HepG2 (cell line): ENCODE results near the gene CENPE. TPM values are rescaled to one million over a fixed set of nuclear protein-coding genes. Genes with fewer than 3 reads are reported as not detected.

ENCODE experiments used
- ATAC-seq: fragments of 200-7000 bp; cut with Tn5 transposase; 3 replicates; pipeline ENCODE4 v1.9.1; 2020; ENCODE audit warnings: mild to moderate bottlenecking, moderate library complexity
- BruUV-seq: library from RNA; stranded (reverse); fragments of 400-500 nt; replicated peaks from 2 replicates; lab custom pipeline; 2021; lab: Mats Ljungman, UMichigan
- CTCF ChIA-PET: fragments of 300-600 bp; formaldehyde crosslinking; extraction: SDS; loops from one replicate; lab custom pipeline; 2021; ENCODE audit warnings: low total read pairs, inconsistent platforms, low intra/inter-chr PET ratio; lab: Yijun Ruan, JAX
- POLR2A ChIA-PET: fragments of 350-600 bp; sonication (Branson Sonifier 250); formaldehyde crosslinking; loops from one replicate; lab custom pipeline; 2020; ENCODE audit warnings: antibody characterized with exemption, inconsistent platforms; lab: Yijun Ruan, JAX
- DNase-seq: peaks from one replicate; pipeline ENCODE4 v3.0.0-alpha.2; 2015; ENCODE audit warnings: low spot score
- FAIRE-seq: peaks from 3 replicates; lab custom pipeline; 2011; peaks lifted over from hg19 to GRCh38; lab: Jason Lieb, UNC
- H2AFZ ChIP-seq: one replicate; pipeline ENCODE4 v1.6.1; 2011; ENCODE audit warnings: low read length, inconsistent platforms
- H3K27ac ChIP-seq: fragments of 300-600 bp; 3 replicates; pipeline ENCODE4 v1.8.0; 2011; ENCODE audit warnings: mixed run types, mild to moderate bottlenecking, mixed read lengths, low read length, inconsistent platforms; ENCODE audit not compliant: insufficient read depth; ENCODE audit errors: extremely low read length
- H3K27me3 ChIP-seq, 2 experiments: fragments of 200-600 bp in 1 of 2; 2 replicates in 1 of 2; 3 replicates in 1 of 2; pipeline versions ENCODE4 v1.6.0 to v1.8.0; 2011; ENCODE audit warnings: low read length in 2 of 2, mild to moderate bottlenecking in 2 of 2, moderate library complexity in 2 of 2, inconsistent platforms in 1 of 2; ENCODE audit not compliant: insufficient read depth in 2 of 2, control insufficient read depth in 1 of 2
- H3K36me3 ChIP-seq, 2 experiments: fragments of 200-600 bp in 1 of 2; replicated peaks in 1 of 2; 2 replicates in 1 of 2; 3 replicates in 1 of 2; pipeline versions ENCODE4 v1.5.1 to v1.8.0; 2011; ENCODE audit warnings: low read length in 2 of 2, inconsistent platforms in 1 of 2; ENCODE audit not compliant: insufficient read depth in 2 of 2, control insufficient read depth in 1 of 2
- H3K4me1 ChIP-seq: 2 replicates; pipeline ENCODE4 v1.5.1; 2012; ENCODE audit warnings: low read length, inconsistent platforms; ENCODE audit not compliant: insufficient read depth
- H3K4me2 ChIP-seq: 2 replicates; pipeline ENCODE4 v1.6.0; 2011; ENCODE audit warnings: low read depth, low read length, inconsistent platforms
- H3K4me3 ChIP-seq, 3 experiments: fragments of 200-600 bp in 1 of 3; sonication (generic), shearing (Covaris generic) in 1 of 3; replicated peaks in 1 of 3; 2 replicates each; pipeline ENCODE4 v1.5.1; 2011 to 2016; ENCODE audit warnings: low read length in 3 of 3, inconsistent platforms in 2 of 3, low read depth in 2 of 3, mild to moderate bottlenecking in 2 of 3, control low read depth in 1 of 3, mixed read lengths in 1 of 3; ENCODE audit not compliant: insufficient read depth in 1 of 3
- H3K79me2 ChIP-seq: one replicate; pipeline ENCODE4 v1.6.1; 2011; ENCODE audit warnings: low read length, inconsistent platforms; ENCODE audit not compliant: insufficient read depth
- H3K9ac ChIP-seq: 2 replicates; pipeline ENCODE4 v1.6.0; 2011; ENCODE audit warnings: mild to moderate bottlenecking, low read depth, low read length, inconsistent platforms; ENCODE audit not compliant: insufficient read depth
- H3K9me3 ChIP-seq: 2 replicates; pipeline ENCODE4 v1.5.1; 2012; ENCODE audit warnings: mild to moderate bottlenecking, low read length
- H4K20me1 ChIP-seq: 2 replicates; pipeline ENCODE4 v1.6.0; 2011; ENCODE audit warnings: inconsistent platforms, mild to moderate bottlenecking, low read length, moderate library complexity; ENCODE audit not compliant: insufficient read depth
- FOXP1 ChIP-seq, 2 experiments: fragments of 450-650 bp in 1 of 2; IDR thresholded peaks; 2 replicates each; pipeline ENCODE4 v1.6.1; 2017 to 2018; ENCODE audit warnings: antibody characterized with exemption in 1 of 2
- IRF1 ChIP-seq: sonication (generic); formaldehyde crosslinking; IDR thresholded peaks from 2 replicates; pipeline ENCODE4 v1.4.0; 2020; ENCODE audit warnings: low read depth, mild to moderate bottlenecking, missing genetic modification reagents
- MED8 ChIP-seq: sonication (generic); formaldehyde crosslinking; IDR thresholded peaks from 2 replicates; pipeline ENCODE4 v1.8.1; 2023; ENCODE audit warnings: mild to moderate bottlenecking, missing genetic modification reagents; ENCODE audit not compliant: insufficient replicate concordance
- NFKB2 ChIP-seq: sonication (generic); formaldehyde crosslinking; IDR thresholded peaks from 2 replicates; pipeline ENCODE4 v1.4.0; 2020; ENCODE audit warnings: missing genetic modification reagents, borderline replicate concordance
- SMARCC2 ChIP-seq: fragments of 450-650 bp; IDR thresholded peaks from 2 replicates; pipeline ENCODE4 v1.6.1; 2017; ENCODE audit warnings: antibody characterized with exemption, mild to moderate bottlenecking
- SRF ChIP-seq: IDR thresholded peaks from 2 replicates; pipeline ENCODE4 v1.6.1; 2011; ENCODE audit warnings: mild to moderate bottlenecking, low read depth, low read length, moderate library complexity
- ZBTB10 ChIP-seq: sonication (generic); formaldehyde crosslinking; IDR thresholded peaks from 2 replicates; pipeline ENCODE4 v1.4.0; 2020; ENCODE audit warnings: missing genetic modification reagents, borderline replicate concordance
- ZBTB34 ChIP-seq: sonication (generic); formaldehyde crosslinking; IDR thresholded peaks from 2 replicates; pipeline ENCODE4 v1.8.0; 2022; ENCODE audit warnings: mild to moderate bottlenecking, missing genetic modification reagents
- ZBTB8A ChIP-seq: sonication (generic); formaldehyde crosslinking; IDR thresholded peaks from 2 replicates; pipeline ENCODE4 v1.4.0; 2020; ENCODE audit warnings: mild to moderate bottlenecking, low read depth, missing genetic modification reagents, borderline replicate concordance
- ZMYM2 ChIP-seq: sonication (generic); formaldehyde crosslinking; IDR thresholded peaks from 2 replicates; pipeline ENCODE4 v1.8.0; 2022; ENCODE audit warnings: mild to moderate bottlenecking, missing genetic modification reagents
- ZNF18 ChIP-seq: sonication (generic); formaldehyde crosslinking; IDR thresholded peaks from 2 replicates; pipeline ENCODE4 v1.8.0; 2022; ENCODE audit warnings: mild to moderate bottlenecking, missing genetic modification reagents; ENCODE audit not compliant: insufficient replicate concordance
- ZNF224 ChIP-seq: sonication (generic); formaldehyde crosslinking; IDR thresholded peaks from 2 replicates; pipeline ENCODE4 v1.5.0; 2020; ENCODE audit warnings: mild to moderate bottlenecking, missing genetic modification reagents
- ZNF292 ChIP-seq: sonication (generic); formaldehyde crosslinking; IDR thresholded peaks from 2 replicates; pipeline ENCODE4 v1.8.1; 2022; ENCODE audit warnings: mild to moderate bottlenecking, low read depth, missing genetic modification reagents, borderline replicate concordance
- ZNF672 ChIP-seq: sonication (generic); formaldehyde crosslinking; IDR thresholded peaks from 2 replicates; pipeline ENCODE4 v1.8.1; 2022; ENCODE audit warnings: missing genetic modification reagents
- WGBS: methylation state at CpG from one replicate; pipeline ENCODE4 v1.1.6; 2017; ENCODE audit warnings: low lambda C conversion rate; 5-methylcytosine and 5-hydroxymethylcytosine counted together
- in situ Hi-C: cut with HindIII; loops from 2 replicates; pipeline ENCODE4 v1.10.0; 2017; ENCODE audit warnings: low pct_unique_long_range_greater_than_20kb; ENCODE audit not compliant: extremely low pct_ligation_motif_present
- intact Hi-C: fragments of 100-400 bp; cut with micrococcal nuclease; formaldehyde crosslinking; loops from one replicate; pipeline ENCODE4 v1.10.0; 2022; ENCODE audit not compliant: unreplicated experiment
- polyA plus RNA-seq, 8 experiments: library from polyadenylated mRNA; depleted of rRNA in 3 of 8; stranded (reverse) in 7 of 8; unstranded in 1 of 8; fragments of >200 nt; fragmentation: Illumina TruSeq in 4 of 8; extraction: Trizol in 4 of 8; gene quantifications; 2 replicates each; pipeline versions ENCODE4 v1.2.1 to v1.2.3, GENCODE V29; 2011 to 2016; ENCODE audit warnings: low read depth in 4 of 8, missing spikeins in 1 of 8, mixed read lengths in 1 of 8; ENCODE audit not compliant: insufficient read depth in 1 of 8
- total RNA-seq, 5 experiments: library from RNA; depleted of rRNA; stranded (reverse); fragments of >200 nt; fragmentation: Illumina TruSeq; extraction: Trizol; gene quantifications; 2 replicates each; pipeline ENCODE4 v1.2.3, GENCODE V29; 2016; ENCODE audit warnings: low read depth in 1 of 5
- TF ChIP-seq, protein P1 (sequence below): sonication (generic); formaldehyde crosslinking; IDR thresholded peaks from 2 replicates; pipeline ENCODE4 v1.8.0; 2022; ENCODE audit warnings: mild to moderate bottlenecking, missing genetic modification reagents, borderline replicate concordance

The CENPE gene
- total and polyA plus RNA-seq, 2 of the 13 experiments (the other 11 are each of a cell fraction or from before 2014, with no cell fraction given), result 2.1 to 19.8 TPM

GRCh38 chr4:103136671-103137445 lies 61.3 kb downstream of the CENPE start:
- in situ Hi-C loops (no loop called here), intact Hi-C loops (no loop called here)
- Histone ChIP-seq H3K9me3 (no peaks in the 10 kb centered on the region), H3K4me2 (no peak overlapping the region), H3K27me3 (no peaks in the 10 kb centered on the region), H3K4me3 (no peak overlapping the region), H3K4me1 (no peaks in the 10 kb centered on the region), H3K9ac (no peak overlapping the region), H3K27ac (no peak overlapping the region), H2AFZ (no peak overlapping the region), H3K79me2 (no peaks in the 10 kb centered on the region), H4K20me1 (no peaks in the 10 kb centered on the region), H3K36me3 (peaks cover 2 to 30% of the 10 kb centered on the region in 2 experiments; a peak in 4 of 5 replicates)
- BruUV-seq, result no TSS peak
- 32% methylated on average over 1 of the region's 1 CpG for WGBS
- FAIRE-seq (no peak), DNase-seq (no peak), ATAC-seq (no peak)
- POLR2A ChIA-PET, result no interaction called here
- CTCF ChIA-PET, result no interaction called here
- TF ChIP-seq IRF1, result no peak
- no peak for TF ChIP-seq ZNF18
- no peak for TF ChIP-seq ZBTB8A
- TF ChIP-seq SMARCC2, result no peak
- TF ChIP-seq FOXP1 (IDR thresholded peaks at IDR 0.05), result no peak
- TF ChIP-seq FOXP1 (CRISPR knock-in tag; IDR thresholded peaks at IDR 0.05), result no peak
- no peak for TF ChIP-seq SRF
- TF ChIP-seq ZNF224 (CRISPR knock-in tag), result no peak
- TF ChIP-seq MED8 (CRISPR knock-in tag), result no peak
- TF ChIP-seq, protein P1, sequence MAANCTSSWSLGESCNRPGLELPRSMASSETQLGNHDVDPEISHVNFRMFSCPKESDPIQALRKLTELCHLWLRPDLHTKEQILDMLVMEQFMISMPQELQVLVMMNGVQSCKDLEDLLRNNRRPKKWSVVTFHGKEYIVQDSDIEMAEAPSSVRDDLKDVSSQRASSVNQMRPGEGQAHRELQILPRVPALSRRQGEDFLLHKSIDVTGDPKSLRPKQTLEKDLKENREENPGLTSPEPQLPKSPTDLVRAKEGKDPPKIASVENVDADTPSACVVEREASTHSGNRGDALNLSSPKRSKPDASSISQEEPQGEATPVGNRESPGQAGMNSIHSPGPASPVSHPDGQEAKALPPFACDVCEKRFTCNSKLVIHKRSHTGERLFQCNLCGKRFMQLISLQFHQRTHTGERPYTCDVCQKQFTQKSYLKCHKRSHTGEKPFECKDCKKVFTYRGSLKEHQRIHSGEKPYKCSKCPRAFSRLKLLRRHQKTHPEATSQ (CRISPR knock-in tag), result no peak
- TF ChIP-seq ZBTB34 (CRISPR knock-in tag), result no peak
- TF ChIP-seq ZBTB10 (CRISPR knock-in tag), result no peak
- TF ChIP-seq ZNF292 (CRISPR knock-in tag), result no peak
- no peak for TF ChIP-seq ZNF672 (CRISPR knock-in tag)
- no peak for TF ChIP-seq ZMYM2 (CRISPR knock-in tag)
- TF ChIP-seq NFKB2 (CRISPR knock-in tag), result no peak
